BLaER1 treated with 17β-estradiol and CSF1 and Interleukin-3, amounts not matched to agents 10 nM and 100 nM (cell line): Measurements from ENCODE around the gene RAB36.

Experiments used
- H3K27ac ChIP-seq, 11 experiments: shearing (Covaris generic); formaldehyde crosslinking; 2 replicates each; pipeline ENCODE4 v1.8.1; 2022
- H3K27me3 ChIP-seq, 11 experiments: shearing (Covaris generic); formaldehyde crosslinking; 2 replicates each; pipeline ENCODE4 v1.8.1; 2022
- H3K36me3 ChIP-seq, 11 experiments: shearing (Covaris generic); formaldehyde crosslinking; 2 replicates each; pipeline ENCODE4 v1.8.1; 2022
- H3K4me1 ChIP-seq, 10 experiments: shearing (Covaris generic); formaldehyde crosslinking; 2 replicates each; pipeline ENCODE4 v1.8.1; 2022
- H3K4me2 ChIP-seq, 11 experiments: shearing (Covaris generic); formaldehyde crosslinking; 2 replicates each; pipeline ENCODE4 v1.8.1; 2022
- H3K4me3 ChIP-seq, 10 experiments: shearing (Covaris generic); formaldehyde crosslinking; 2 replicates each; pipeline ENCODE4 v1.8.1; 2022
- H3K9ac ChIP-seq, 11 experiments: shearing (Covaris generic); formaldehyde crosslinking; 2 replicates each; pipeline ENCODE4 v1.8.1; 2022
- H3K9me3 ChIP-seq, 11 experiments: shearing (Covaris generic); formaldehyde crosslinking; replicated peaks in 1 of 11; 2 replicates each; pipeline ENCODE4 v1.8.1; 2022
- H4K20me1 ChIP-seq, 11 experiments: shearing (Covaris generic); formaldehyde crosslinking; 2 replicates each; pipeline ENCODE4 v1.8.1; 2022
- Cebpa-rat ChIP-seq, 11 experiments: shearing (Covaris generic); IDR thresholded peaks; 2 replicates each; pipeline ENCODE4 v1.8.1; 2022

The RAB36 gene

DNA sequence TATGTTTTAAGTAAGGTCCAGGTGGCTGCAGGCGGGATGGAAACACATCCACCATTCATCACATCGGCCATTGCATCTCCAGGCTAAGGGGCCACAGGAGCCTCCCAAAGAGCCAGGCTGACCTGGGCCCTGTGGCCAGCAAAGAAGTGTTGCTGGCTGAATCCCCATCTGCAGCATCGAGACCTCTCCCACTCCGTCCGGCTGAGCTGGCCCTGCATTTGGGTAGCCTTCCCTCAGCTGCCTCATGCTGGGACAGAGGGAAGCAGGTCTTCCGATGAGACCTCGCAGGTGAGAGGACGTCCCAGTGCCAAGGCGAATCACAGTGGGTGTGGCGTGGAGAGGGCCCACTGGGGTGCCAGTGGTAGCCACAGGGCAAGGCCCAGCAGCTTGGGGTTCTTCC is 28.0 kb upstream of the RAB36 start:
- Histone ChIP-seq H3K9ac (peak overlapping the region in 2 of 11 experiments; percentile 25 to 35; a peak in 2 of 22 replicates), H3K4me3 (no peak overlapping the region), H3K36me3 (no peaks in the 10 kb centered on the region), H3K4me2 (peak overlapping the region in 8 of 11 experiments; percentile 30 to 98 (median 86); a peak in 14 of 22 replicates), H3K27me3 (no peaks in the 10 kb centered on the region), H3K9me3 (no peaks in the 10 kb centered on the region), H4K20me1 (peaks cover 0 to 17% (median 0%) of the 10 kb centered on the region in 11 experiments; a peak in 7 of 22 replicates), H3K27ac (peak overlapping the region in 2 of 11 experiments; percentile 48 to 49; a peak in 2 of 22 replicates), H3K4me1 (peaks cover 26 to 99% (median 96%) of the 10 kb centered on the region in 10 experiments; a peak in 19 of 20 replicates)
- TF ChIP-seq Cebpa-rat (IDR thresholded peaks at IDR 0.05), result no peak

DNA sequence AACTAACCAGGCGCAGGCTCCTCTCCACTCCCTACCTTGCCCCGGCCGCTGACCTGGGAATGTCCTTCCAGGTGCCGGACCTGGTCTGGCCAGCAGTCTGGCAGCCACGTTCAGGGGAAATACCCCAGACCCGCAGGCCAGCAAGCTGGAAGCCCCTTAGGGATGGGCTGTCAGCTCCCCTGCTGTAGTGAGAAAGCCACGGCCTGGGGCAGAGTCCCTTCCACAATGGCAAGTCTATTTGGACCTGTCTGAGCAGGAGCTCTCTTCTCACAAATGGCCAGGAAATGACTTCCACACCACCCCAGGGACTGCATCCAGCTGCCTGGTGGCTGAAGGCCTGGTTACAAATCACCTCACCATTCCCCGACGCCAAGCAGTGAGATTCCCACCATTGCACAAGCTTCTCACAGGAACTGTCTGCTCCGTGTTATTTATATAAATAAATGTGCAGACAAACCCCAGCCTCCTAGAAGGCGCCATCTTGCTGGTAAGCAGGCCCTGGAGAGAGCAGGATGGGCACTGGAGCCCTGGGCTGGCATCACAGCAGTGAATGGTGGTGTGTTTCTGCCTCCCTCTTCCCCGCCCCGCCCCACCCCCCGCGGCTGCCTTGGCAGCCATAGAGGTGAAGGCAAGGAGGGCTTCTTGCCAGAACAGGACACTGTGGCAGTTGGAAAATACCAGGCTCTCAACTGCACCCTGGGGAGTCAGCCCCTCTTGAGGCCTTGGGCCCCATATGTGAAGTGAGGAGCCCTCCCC is 27.2 kb upstream of the RAB36 start:
- Histone ChIP-seq H3K4me3 (no peak overlapping the region), H3K9me3 (no peaks in the 10 kb centered on the region), H4K20me1 (peaks cover 0 to 9% (median 0%) of the 10 kb centered on the region in 11 experiments; a peak in 3 of 22 replicates), H3K4me1 (peaks cover 18 to 98% (median 94%) of the 10 kb centered on the region in 10 experiments; a peak in 19 of 20 replicates), H3K27me3 (no peaks in the 10 kb centered on the region), H3K36me3 (peaks cover 0 to 4% (median 0%) of the 10 kb centered on the region in 11 experiments; a peak in 2 of 22 replicates), H3K4me2 (peak overlapping the region in 9 of 11 experiments; percentile 21 to 98 (median 85); a peak in 18 of 22 replicates), H3K27ac (peak overlapping the region in 5 of 11 experiments; percentile 7 to 50 (median 40); a peak in 9 of 22 replicates), H3K9ac (peak overlapping the region in 4 of 11 experiments; percentile 25 to 39 (median 34); a peak in 6 of 22 replicates)
- TF ChIP-seq Cebpa-rat (IDR thresholded peaks at IDR 0.05), result no peak

DNA sequence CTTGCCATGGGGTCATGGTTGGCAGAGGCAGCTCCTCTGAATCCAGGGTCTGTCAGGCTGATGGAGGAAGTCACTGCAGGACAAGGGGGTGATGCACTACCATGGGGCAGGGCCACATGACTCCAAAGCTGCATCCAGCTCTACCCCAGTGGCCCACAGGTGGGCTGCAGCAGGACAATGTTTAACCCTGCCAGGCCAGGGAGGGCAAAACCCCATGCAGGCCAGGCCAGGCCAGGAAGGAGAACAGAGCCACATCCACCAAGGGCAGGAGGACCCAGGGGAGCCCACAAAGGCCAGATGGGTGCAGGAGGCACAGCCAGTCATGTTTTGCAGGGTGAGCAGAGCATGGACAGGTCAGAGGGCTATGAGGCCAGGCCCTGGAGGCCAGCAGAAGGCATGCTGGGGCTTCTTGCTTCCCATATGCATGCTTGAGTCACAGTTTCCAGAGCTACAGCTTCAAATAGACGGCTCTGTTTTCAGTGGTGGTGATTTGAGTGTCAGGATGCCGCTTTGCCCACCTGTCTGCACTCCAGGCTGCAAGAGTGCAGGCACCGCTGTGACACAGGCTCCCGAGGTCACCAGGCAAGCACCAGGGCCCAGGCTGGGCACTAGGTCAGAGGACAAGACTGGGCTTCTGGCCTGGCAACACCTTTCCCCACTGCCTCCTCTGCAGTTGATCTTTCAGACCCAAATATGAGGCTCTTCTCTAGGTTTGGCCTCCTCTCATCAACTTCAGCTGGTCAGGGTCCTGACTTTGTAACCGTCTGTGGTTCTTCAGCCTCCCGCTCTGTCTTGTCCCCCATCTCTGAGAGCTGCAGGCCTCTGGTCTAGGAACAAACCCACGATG is 26.4 kb upstream of the RAB36 start:
- Histone ChIP-seq H3K27me3 (no peaks in the 10 kb centered on the region), H4K20me1 (0 out of 22 replicates have a peak, but pooled peaks cover 0 to 2% (median 0%) of the 10 kb centered on the region in 11 experiments), H3K27ac (peak overlapping the region in 6 of 11 experiments; percentile 0 to 50 (median 32); a peak in 8 of 22 replicates), H3K4me1 (peaks cover 11 to 90% (median 86%) of the 10 kb centered on the region in 10 experiments; a peak in 18 of 20 replicates), H3K4me2 (peak overlapping the region in 9 of 11 experiments; percentile 21 to 98 (median 85); a peak in 19 of 22 replicates), H3K9ac (peak overlapping the region in 3 of 11 experiments; percentile 25 to 46 (median 32); a peak in 3 of 22 replicates), H3K4me3 (no peak overlapping the region; a peak in 1 of 20 replicates), H3K36me3 (peaks cover 0 to 12% (median 0%) of the 10 kb centered on the region in 11 experiments; a peak in 5 of 22 replicates), H3K9me3 (no peaks in the 10 kb centered on the region)
- no peak for TF ChIP-seq Cebpa-rat (IDR thresholded peaks at IDR 0.05)

DNA sequence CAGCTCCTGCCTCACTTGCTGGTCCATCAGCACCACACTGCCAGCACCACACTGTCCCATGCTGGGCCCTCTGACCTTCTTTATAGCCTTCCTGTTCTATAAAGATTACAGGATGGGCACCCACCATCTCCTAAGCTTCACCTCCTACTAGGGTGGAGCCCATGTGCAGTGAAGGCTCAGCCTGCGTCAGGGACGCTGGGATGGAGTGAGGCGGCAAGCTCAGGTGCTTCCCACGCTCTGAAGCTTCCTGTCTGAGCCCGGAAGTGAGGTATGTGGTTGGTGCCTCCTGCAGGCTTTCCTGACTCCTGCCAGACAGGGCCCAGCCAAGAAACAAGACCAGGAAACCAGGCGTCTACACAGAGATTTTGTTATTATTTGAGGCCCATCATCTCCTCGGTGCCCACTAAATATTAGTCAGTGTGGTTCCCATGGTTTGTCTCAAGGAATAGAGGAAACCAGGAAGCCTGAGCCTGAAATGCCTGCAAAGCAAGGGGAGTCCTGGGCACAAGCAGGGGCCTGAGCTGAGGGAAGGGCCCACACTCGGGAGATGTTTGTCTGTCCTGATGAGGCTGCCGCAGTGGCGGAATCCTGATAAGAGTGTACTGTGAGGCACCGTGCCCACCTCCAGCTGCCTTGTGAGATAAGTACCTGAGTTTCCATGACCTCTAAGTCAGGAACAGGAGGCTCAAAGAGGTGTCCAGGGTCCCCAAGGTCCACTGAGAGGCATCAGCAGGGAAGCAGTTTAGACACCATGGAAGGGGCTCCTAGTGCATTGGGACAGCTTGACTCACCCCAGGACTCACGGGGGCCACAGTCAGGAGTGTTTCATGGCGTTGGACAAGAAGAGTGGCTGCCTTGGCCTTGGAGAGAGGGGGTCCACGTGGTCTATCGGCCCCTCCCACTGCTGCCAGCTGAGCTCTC is 25.5 kb upstream of the RAB36 start:
- peak overlapping the region in 2 of 11 experiments; percentile 0 to 4; a peak in 1 of 22 replicates for H3K9ac ChIP-seq
- peak overlapping the region in 8 of 11 experiments; percentile 47 to 98 (median 86); a peak in 17 of 22 replicates for H3K4me2 ChIP-seq

DNA sequence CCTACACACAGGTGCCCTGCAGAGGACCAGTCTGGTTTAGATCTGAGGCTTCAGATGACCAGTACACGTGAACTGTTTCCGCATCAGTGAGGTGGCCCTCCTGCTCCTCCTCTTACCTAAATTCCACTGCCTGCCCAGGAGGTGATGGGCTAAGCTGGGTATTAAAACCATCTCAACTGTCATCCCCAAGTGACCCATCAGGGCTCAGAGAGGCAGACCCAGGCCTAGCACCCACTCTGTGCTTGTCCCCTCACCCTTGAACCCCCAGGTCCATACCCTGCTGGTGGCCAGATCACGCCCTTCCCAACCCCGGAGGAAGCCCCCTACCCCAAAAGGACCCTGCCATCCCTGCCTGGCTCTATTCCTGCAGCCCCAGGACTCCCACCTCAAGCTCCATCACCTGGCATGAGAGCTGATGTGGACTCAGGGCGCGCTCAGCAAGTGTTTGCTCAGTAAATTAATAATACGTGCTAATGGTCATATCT is 24.8 kb upstream of the RAB36 start:
- H3K27me3 ChIP-seq, result no peaks in the 10 kb centered on the region
- H3K9me3 ChIP-seq, result no peaks in the 10 kb centered on the region
- H3K9ac ChIP-seq, result no peak overlapping the region
- peak overlapping the region in 1 of 11 experiments; percentile 49; a peak in 2 of 22 replicates for H3K27ac ChIP-seq
- no peak overlapping the region for H3K4me3 ChIP-seq
- no peak for TF ChIP-seq Cebpa-rat (IDR thresholded peaks at IDR 0.05)
- H3K4me1 ChIP-seq, result peaks cover 11 to 74% (median 70%) of the 10 kb centered on the region in 10 experiments; a peak in 18 of 20 replicates
- peak overlapping the region in 8 of 11 experiments; percentile 47 to 98 (median 86); a peak in 9 of 22 replicates for H3K4me2 ChIP-seq
- no peaks in the 10 kb centered on the region for H4K20me1 ChIP-seq
- H3K36me3 ChIP-seq, result peaks cover 0 to 12% (median 0%) of the 10 kb centered on the region in 11 experiments; a peak in 5 of 22 replicates

More for the DNA sequence above, 25.5 kb upstream of the RAB36 start:
- no peak for TF ChIP-seq Cebpa-rat (IDR thresholded peaks at IDR 0.05)
- Histone ChIP-seq H3K4me3 (no peak overlapping the region), H3K9me3 (no peaks in the 10 kb centered on the region), H3K27ac (peak overlapping the region in 6 of 11 experiments; percentile 0 to 50 (median 31); a peak in 8 of 22 replicates), H3K27me3 (no peaks in the 10 kb centered on the region), H4K20me1 (no peaks in the 10 kb centered on the region), H3K4me1 (peaks cover 11 to 81% (median 77%) of the 10 kb centered on the region in 10 experiments; a peak in 18 of 20 replicates), H3K36me3 (peaks cover 0 to 12% (median 0%) of the 10 kb centered on the region in 11 experiments; a peak in 5 of 22 replicates)

DNA sequence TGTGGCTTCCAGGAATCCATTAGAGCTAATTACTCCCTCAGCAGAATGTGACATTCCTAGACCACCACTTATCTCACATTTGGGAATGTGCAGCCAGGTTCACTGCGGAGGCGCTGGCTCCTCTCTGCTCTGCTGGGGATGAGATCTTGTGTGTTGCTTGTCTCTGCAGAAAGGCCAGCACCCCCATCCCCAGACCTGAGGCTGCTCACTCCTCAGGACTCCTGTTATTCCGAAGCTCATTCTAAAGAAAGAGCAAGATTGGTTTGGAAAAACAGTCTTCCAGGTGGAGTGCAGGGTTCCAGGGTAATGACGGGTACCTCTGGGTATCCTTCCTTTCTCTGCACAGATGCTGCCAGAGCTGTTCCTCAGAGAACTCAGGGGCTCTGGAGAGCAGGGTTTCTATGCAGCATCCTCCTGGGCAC is 24.3 kb upstream of the RAB36 start:
- Histone ChIP-seq H3K27me3 (no peaks in the 10 kb centered on the region), H3K4me2 (peak overlapping the region in 4 of 11 experiments; percentile 1 to 57 (median 34); a peak in 4 of 22 replicates), H3K36me3 (peaks cover 0 to 12% (median 0%) of the 10 kb centered on the region in 11 experiments; a peak in 5 of 22 replicates), H3K9ac (no peak overlapping the region), H3K4me1 (peaks cover 11 to 68% (median 64%) of the 10 kb centered on the region in 10 experiments; a peak in 18 of 20 replicates), H3K4me3 (no peak overlapping the region), H4K20me1 (no peaks in the 10 kb centered on the region), H3K27ac (no peak overlapping the region), H3K9me3 (no peaks in the 10 kb centered on the region)
- no peak for TF ChIP-seq Cebpa-rat (IDR thresholded peaks at IDR 0.05)

DNA sequence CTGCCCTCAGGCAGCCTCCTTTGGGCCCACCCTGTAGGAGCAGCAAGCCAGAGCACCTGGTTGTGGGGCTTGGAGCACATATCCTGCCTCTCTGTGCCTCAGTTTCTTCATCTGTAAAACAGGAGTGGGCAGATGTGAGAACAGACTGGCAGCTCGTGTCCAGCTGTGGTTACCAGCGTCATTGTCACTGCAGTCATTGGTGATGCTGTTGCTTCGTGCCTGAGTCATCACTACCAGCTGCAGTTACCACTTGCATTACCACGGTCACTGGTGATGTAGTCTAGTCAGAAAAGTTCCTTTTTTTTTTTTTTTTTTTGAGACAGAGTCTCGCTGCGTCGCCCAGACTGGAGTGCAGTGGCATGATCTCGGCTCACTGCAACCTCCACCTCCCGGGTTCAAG is 23.9 kb upstream of the RAB36 start:
- Histone ChIP-seq H3K4me2 (peak overlapping the region in 6 of 11 experiments; percentile 1 to 57 (median 52); a peak in 7 of 22 replicates), H3K27me3 (no peaks in the 10 kb centered on the region), H3K9ac (no peak overlapping the region), H3K4me3 (no peak overlapping the region), H3K27ac (no peak overlapping the region), H3K9me3 (no peaks in the 10 kb centered on the region), H4K20me1 (no peaks in the 10 kb centered on the region), H3K4me1 (peaks cover 11 to 64% (median 61%) of the 10 kb centered on the region in 10 experiments; a peak in 18 of 20 replicates), H3K36me3 (peaks cover 0 to 12% (median 0%) of the 10 kb centered on the region in 11 experiments; a peak in 5 of 22 replicates)
- TF ChIP-seq Cebpa-rat (IDR thresholded peaks at IDR 0.05), result no peak
